Activated CD8-positive, alpha-beta memory T cell treated with anti-CD3 and anti-CD28 coated beads, Interleukin-2, amount 50 U/mL, for 24 hours (primary cell): ENCODE measurements around the gene NDUFB2.
"Not testable (repeated sequence)": the region's sequence is repeated elsewhere in the genome, so short reads cannot be mapped to it uniquely, and the experiment has no call there.

Source experiments
- DNase-seq: peaks from one replicate; pipeline ENCODE4 v3.0.0-alpha.2; 2020; ENCODE audit errors: extremely low read depth

NDUFB2 gene

GRCh38 chr7:140696680-140697446, at the start of gene NDUFB2:
NDUFB2 (plus strand) TSS chr7:140696708; CDS start chr7:140696745, 37 bp downstream.
- DNase-seq, result peak; percentile 28

GRCh38 chr7:140646931-140647647, 49.4 kb upstream of the NDUFB2 start:
- no peak for DNase-seq

- DNase-seq, result no peak
Measured at GRCh38 chr7:140649556-140650205, 46.8 kb upstream of the NDUFB2 start.

DNA sequence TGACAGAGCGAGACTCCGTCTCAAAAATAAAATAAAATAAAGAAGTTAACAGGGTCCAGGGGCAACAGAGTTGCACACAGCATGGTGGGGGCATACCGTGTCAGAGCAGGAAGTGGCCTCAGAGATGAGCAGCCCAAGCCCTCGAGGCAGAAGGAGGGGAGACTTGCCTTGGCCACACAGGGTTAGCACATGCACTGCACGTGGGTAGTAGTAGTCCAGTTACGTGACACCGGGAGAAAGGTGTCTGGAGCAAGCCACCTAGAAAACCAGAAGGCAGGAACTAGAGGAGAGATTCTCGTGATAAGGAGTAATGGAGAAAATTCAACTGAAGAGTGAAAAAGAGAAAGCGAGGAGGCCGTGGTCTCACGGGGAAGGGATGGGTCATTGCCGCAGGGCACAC, 46.1 kb upstream of the NDUFB2 start:
- no peak for DNase-seq

DNA sequence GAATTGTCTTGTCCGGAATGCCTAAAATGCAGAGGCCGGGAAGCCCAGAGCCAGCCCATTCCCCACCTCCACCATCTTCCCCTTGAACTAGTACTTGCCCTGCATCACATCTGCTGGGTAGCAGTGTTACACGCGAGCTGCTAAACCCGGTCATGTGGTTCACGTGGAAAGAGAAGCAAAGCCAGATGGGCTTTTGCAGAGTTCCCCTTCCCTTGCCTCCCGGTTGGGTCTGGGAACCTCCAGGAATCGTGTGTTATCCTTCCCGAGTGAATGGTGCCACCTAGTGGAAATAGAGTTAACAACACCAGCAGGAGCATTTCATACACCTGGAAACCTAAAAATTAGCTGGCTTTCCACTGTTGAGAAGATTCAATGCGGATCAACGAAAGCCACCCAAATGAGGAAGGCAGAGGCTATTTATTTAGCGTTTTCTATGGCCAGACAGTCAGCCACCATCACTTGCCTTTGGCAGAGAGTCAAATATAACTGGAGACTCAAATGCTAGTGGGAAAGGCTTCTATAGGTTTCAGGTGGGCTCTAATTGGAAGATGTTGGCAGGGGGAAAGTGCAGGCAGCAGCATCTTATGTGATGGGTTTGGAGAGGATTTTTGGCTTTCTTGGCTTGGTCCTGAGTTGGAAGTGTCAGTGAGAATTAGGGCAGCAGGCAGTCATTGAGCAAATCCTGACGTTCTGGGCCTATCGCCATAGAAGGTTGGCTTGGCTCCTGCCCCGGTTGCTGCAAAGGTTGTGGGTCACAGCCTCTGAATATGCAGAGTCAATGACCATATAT, 43.0 kb upstream of the NDUFB2 start:
- no peak for DNase-seq

DNA sequence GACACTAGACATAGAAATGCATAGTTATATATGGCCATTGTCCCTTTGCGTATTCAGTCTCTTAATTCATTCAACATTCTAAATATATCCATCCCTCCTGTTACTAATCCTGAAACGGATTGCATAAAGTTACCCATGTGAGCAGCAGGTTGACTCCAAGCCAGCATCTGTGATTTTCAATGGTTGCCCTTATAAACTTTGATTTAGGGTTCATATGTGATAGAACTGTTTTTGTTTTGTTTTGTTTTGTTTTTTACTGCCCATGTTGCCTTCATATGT, 42.5 kb upstream of the NDUFB2 start:
- no peak for DNase-seq

- DNase-seq, result no peak
Measured at GRCh38 chr7:140654661-140655060, 41.8 kb upstream of the NDUFB2 start.

GRCh38 chr7:140655511-140656408, 40.7 kb upstream of the NDUFB2 start:
- DNase-seq, result no peak

GRCh38 chr7:140656548-140657515, 39.7 kb upstream of the NDUFB2 start:
- DNase-seq, result no peak

GRCh38 chr7:140657891-140658290, 38.6 kb upstream of the NDUFB2 start:
- no peak for DNase-seq

GRCh38 chr7:140659856-140660255, 36.7 kb upstream of the NDUFB2 start:
- DNase-seq, result no peak

GRCh38 chr7:140661124-140661523, 35.4 kb upstream of the NDUFB2 start:
- no peak for DNase-seq

DNA sequence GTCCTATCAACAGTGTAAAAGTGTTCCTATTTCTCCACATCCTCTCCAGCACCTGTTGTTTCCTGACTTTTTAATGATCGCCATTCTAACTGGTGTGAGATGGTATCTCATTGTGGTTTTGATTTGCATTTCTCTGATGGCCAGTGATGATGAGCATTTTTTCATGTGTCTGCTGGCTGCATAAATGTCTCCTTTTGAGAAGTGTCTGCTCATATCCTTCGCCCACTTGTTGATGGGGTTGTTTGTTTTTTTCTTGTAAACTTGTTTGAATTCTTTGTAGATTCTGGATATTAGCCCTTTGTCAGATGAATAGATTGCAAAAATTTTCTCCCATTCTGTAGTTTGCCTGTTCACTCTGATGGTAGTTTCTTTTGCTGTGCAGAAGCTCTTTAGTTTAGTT, 33.6 kb upstream of the NDUFB2 start:
- not testable (repeated sequence) for DNase-seq

DNA sequence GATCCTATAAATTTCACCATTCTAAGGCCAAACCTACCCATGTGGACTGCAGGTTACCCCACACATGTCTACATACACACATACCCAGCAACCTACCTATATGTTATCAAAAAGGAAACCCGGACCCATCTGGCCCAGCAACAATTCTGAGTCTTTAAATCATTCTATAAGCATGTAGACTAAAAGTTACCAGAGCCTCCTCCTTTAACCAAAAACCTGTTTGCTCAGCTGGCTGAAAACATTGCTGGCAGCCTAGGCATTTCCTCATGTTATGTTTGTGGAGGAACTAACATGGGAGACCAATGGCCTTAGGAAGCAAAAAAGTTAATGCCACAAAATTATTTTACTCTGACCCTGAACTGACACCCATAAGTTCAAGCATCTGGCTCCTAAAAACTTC, 29.0 kb upstream of the NDUFB2 start:
- DNase-seq, result no peak

DNA sequence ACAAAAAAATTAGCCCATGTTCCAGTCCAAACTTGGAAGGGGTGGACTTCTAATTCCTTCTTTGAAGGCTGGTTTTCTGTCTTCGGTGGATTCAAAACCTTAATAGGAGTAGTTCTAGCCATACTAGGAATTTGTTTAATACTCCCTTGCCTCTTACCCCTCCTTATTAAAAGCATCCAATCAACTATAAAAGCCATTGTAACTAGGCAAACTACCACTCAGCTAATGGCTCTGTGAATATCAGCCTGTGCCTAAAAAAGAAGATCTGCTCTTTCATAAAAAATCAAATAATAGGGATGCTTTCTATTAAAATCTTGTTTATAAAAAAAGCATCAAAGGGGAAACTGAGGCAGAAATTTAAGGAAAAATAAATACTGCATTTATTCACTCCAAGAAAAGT, 27.9 kb upstream of the NDUFB2 start:
- DNase-seq, result no peak

GRCh38 chr7:140669352-140669751, 27.2 kb upstream of the NDUFB2 start:
- DNase-seq, result no peak

- not testable (repeated sequence) for DNase-seq
Measured at GRCh38 chr7:140669862-140670261, 26.6 kb upstream of the NDUFB2 start.

GRCh38 chr7:140670343-140670935, 26.1 kb upstream of the NDUFB2 start:
- no peak for DNase-seq

GRCh38 chr7:140671966-140672365, 24.5 kb upstream of the NDUFB2 start:
- DNase-seq, result no peak
